SK-N-MC (cell line): ENCODE data around the gene TBC1D3B.
"Not testable (repeated sequence)": the region's sequence is repeated elsewhere in the genome, so short reads cannot be mapped to it uniquely, and the experiment has no call there.

ENCODE experiments used
- DNase-seq: peaks from one replicate; pipeline ENCODE4 v3.0.0-alpha.2; 2011; ENCODE audit warnings: low read depth, low spot score
- H3K27ac ChIP-seq: fragments of 200-600 bp; sonication (generic); 2 replicates; pipeline ENCODE4 v1.5.1; 2016; ENCODE audit warnings: mixed run types
- H3K36me3 ChIP-seq: fragments of 200-600 bp; sonication (generic); 2 replicates; pipeline ENCODE4 v1.6.1; 2017; ENCODE audit warnings: antibody characterized with exemption, low read length, mixed read lengths; ENCODE audit not compliant: insufficient read depth
- H3K4me3 ChIP-seq: fragments of 200-600 bp; sonication (generic); 2 replicates; pipeline ENCODE4 v1.5.1; 2016
- H3K9ac ChIP-seq: fragments of 200-600 bp; sonication (generic); 2 replicates; pipeline ENCODE4 v1.8.0; 2017; ENCODE audit warnings: mixed run types, mixed read lengths; ENCODE audit not compliant: insufficient read length
- H3K9me3 ChIP-seq: fragments of 200-600 bp; sonication (generic); 2 replicates; pipeline ENCODE4 v1.6.1; 2017; ENCODE audit warnings: low read depth, mild to moderate bottlenecking, antibody characterized with exemption, low read length, moderate library complexity, mixed read lengths
- EZH2 ChIP-seq: fragments of 200-600 bp; sonication (generic); IDR thresholded peaks from one replicate; pipeline ENCODE4 v1.6.1; 2017; ENCODE audit warnings: antibody characterized with exemption
- FOXP2 ChIP-seq: optimal IDR thresholded peaks from 2 replicates; pipeline ENCODE3; 2011; ENCODE audit warnings: mild to moderate bottlenecking, moderate library complexity; ENCODE audit not compliant: insufficient read depth; ENCODE audit errors: extremely low read length, control extremely low read depth
- POLR2AphosphoS5 ChIP-seq: IDR thresholded peaks from 2 replicates; pipeline ENCODE4 v1.6.1; 2012; ENCODE audit warnings: mild to moderate bottlenecking, low read depth, low read length, borderline replicate concordance

TBC1D3B gene

DNA sequence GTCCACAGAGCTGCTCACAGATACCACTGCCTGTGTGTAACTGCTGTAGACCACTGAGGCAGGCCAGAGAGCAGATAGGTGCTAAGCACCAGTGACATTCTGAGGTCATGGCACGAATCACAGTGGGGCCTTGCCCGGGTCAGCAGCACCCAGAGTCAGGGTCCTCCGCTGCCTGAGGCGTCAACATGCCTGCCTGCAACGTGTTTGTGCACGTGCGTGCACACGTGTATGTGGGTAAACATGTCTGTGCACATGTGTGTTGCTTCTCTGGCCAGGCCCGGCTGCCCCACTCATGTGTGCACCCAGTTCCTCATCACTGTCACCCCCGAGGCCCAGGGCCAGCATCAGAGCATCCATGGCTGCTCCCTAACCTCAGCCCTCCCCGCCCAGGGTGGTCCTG is at the start of gene TBC1D3B:
TBC1D3B (minus strand) TSS at position 101 of the 400 bp plus-strand sequence. CDS start 1,586 bp downstream, outside the sequence.
- H3K36me3 ChIP-seq, H3K4me3 ChIP-seq, DNase-seq, H3K27ac ChIP-seq, H3K9me3 ChIP-seq, H3K9ac ChIP-seq: not testable (repeated sequence)

DNA sequence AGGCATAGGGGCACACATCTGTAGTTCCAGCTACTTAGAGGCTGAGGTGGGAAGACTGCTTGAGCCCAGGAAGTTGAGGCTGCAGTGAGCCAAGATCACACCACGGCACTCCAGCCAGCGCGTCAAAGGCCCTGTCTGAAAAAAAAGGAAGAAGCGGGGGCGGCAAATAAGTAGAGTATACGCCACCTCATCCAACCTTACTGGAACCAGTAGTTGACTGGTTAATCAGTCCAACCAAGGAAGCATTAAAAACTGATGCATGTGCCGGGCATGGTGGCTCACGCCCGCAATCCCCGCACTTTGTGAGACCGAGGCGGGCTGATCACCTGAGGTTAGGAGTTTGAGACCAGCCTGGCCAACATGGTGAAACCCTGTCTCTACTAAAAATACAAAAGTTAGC is 46.5 kb upstream of the TBC1D3B start:
- H3K9me3 ChIP-seq, DNase-seq, H3K27ac ChIP-seq, H3K9ac ChIP-seq, H3K36me3 ChIP-seq, H3K4me3 ChIP-seq: not testable (repeated sequence)

DNA sequence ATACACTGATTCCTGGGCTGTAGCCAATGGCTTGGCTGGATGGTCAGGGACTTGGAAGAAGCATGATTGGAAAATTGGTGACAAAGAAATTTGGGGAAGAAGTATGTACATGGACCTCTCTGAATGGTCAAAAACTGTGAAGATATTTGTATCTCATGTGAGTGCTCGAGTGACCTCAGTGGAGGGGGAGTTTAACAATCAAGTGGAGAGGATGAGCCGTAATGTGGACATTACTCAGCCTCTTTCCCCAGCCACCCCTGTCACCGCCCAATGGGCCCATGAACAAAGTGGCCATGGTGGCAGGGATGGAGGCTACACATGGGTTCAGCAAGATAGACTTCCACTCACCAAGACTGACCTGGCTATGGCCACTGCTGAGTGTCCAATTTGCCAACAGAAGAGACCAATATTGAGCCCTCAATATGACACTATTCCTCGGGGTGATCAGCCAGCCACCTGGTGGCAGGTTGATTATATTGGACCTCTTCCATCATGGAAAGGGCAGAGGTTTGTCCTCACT is 45.2 kb upstream of the TBC1D3B start:
- not testable (repeated sequence) for H3K9me3 ChIP-seq, H3K27ac ChIP-seq, H3K36me3 ChIP-seq, H3K9ac ChIP-seq, DNase-seq, H3K4me3 ChIP-seq

DNA sequence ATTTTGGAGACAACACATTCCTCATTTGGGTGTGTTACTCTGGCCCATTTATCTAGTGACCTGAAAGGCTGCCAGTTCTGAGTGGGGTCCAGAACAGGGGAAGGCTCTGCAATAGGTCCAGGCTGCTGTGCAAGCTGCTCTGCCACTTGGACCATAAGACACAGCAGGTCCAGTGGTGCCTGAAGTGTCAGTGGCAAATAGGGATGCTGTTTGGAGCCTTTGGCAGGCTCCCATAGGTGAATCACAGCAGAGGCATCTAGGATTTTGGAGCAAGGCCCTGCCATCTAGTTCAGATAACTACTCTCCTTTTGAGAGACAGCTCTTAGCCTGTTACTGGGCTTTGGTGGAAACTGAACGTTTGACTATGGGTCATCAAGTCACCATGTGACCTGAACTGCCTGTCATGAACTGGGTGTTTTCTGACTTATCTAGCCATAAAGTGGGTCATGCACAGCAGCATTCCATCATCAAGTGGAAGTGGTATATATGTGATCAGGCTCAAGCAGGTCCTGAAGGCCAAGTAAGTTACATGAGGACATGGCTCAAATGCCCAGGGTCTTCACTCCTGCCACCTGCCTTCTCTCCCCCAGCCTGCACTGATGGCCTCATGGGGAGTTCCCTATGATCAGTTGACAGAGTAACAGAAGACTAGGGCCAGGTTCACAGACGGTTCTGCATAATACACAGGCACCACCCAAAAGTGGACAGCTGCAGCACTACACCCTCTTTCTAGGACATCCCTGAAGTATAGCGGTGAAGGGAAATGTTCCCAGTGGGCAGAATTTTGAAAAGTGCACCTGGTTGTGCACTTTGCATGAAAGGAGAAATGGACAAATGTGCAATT is 44.5 kb upstream of the TBC1D3B start:
- not testable (repeated sequence) for DNase-seq, H3K9me3 ChIP-seq, H3K9ac ChIP-seq

DNA sequence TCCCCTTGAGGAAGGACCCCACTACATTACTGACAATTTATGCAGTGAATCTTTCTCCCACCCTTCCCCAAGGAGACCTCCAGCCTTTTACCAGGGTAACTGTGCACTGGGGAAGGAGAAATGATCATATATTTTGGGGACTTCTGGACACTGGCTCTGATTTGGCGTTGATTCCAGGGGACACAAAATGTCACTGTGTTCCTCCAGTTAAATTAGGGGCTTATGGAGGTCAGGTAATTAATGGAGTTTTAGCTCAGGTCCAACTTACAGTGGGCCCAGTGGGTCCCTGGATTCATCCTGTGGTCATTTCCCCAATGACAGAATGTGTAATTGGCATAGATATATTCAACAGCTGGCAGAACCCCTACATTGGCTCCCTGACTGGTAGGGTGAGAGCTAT is 43.1 kb upstream of the TBC1D3B start:
- not testable (repeated sequence) for H3K9ac ChIP-seq, DNase-seq, H3K9me3 ChIP-seq, H3K36me3 ChIP-seq, H3K27ac ChIP-seq, H3K4me3 ChIP-seq

More for the DNA sequence above, 44.5 kb upstream of the TBC1D3B start:
- not testable (repeated sequence) for H3K36me3 ChIP-seq, H3K4me3 ChIP-seq, H3K27ac ChIP-seq

DNA sequence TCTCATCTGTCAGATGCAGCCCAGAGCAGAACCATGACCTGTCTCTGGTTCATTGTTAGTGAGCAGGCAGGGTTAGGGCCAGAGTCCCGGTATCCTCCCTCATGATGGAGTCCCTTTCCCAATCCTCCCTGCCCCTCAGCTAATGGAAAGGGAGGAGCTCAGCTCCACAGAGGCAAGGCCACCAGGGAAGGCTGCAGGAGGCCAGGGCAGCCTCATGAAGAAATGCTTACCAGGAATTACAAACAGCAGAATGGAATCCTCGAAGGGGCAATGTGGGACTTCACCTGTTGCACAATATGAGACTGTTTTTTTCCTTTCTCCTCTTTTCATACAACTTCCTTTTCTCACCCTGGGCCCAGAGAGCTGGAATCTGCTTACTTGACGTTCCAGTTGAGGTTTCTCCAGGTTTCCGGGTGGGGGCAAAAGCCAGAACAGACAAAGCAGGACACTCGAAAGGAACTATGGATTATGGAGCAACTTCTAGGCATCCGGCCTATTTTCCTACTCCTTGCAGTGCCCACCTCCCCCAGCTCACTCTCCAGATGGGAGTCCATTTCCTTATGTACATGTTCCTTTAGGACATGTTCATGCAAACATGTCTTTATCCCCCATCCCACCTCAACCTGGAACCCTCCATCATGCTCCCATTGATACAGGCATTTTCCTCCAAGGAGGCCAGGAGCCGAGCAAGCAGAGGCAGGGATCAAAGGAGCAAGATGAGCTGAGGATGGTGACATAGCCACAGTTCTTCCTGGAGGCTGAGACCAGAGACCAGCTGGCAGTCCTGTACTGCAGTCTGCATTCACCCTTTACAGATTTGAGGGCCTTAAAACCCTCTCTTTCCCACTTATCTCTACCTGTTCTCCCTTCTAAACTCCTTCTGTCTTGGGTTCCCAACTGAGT is 39.2 kb upstream of the TBC1D3B start:
- not testable (repeated sequence) for H3K9me3 ChIP-seq, DNase-seq, H3K4me3 ChIP-seq, H3K36me3 ChIP-seq, H3K27ac ChIP-seq, H3K9ac ChIP-seq

DNA sequence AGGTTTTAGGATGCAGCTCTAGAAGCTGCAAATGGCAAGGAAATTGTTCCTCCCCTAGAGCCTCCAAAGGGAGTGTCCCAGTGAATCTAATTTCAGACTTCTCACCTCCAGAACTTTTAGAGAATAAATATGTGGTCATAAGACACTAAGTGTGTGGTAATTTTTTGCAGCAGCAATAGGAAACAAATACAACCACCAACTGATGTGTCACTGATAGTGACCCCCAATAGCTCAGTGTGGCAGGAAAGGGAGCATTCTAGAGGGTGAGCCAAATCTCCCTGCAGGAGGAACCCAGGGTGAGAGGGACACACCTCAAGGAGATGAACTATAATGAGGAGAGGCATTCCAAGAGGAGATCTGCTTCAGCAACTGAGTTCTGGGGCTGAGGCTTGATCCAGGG is 38.5 kb upstream of the TBC1D3B start:
- Histone ChIP-seq H3K9me3 (no peaks in the 10 kb centered on the region), H3K9ac (no peak overlapping the region), H3K4me3 (no peak overlapping the region), H3K27ac (no peak overlapping the region), H3K36me3 (no peaks in the 10 kb centered on the region)
- TF ChIP-seq FOXP2 = no peak
- no peak for TF ChIP-seq EZH2
- TF ChIP-seq POLR2AphosphoS5 = no peak
- DNase-seq = no peak

DNA sequence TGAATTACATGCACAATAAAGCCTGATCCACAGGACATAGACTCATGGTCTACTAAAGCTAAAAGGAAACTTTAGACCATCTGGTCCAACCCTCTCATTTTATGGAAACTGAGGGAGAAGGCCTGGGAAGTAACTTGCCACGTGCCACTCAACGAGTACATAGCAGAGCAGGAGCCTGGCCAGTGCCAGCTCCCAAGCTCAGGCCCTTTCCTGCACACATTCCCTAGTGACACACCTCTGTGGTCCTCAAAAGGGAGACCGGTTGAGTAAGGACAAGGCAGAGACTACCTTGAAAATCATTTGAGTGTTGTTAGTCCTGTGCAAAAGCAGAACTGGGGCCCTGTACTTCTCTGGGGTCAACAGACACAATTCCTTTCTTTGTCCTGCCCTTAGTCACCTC is 37.3 kb upstream of the TBC1D3B start:
- Histone ChIP-seq H3K9ac (no peak overlapping the region), H3K27ac (no peak overlapping the region), H3K4me3 (no peak overlapping the region), H3K36me3 (no peaks in the 10 kb centered on the region), H3K9me3 (no peaks in the 10 kb centered on the region)
- TF ChIP-seq FOXP2 (no peak), POLR2AphosphoS5 (no peak), EZH2 (no peak)
- no peak for DNase-seq

DNA sequence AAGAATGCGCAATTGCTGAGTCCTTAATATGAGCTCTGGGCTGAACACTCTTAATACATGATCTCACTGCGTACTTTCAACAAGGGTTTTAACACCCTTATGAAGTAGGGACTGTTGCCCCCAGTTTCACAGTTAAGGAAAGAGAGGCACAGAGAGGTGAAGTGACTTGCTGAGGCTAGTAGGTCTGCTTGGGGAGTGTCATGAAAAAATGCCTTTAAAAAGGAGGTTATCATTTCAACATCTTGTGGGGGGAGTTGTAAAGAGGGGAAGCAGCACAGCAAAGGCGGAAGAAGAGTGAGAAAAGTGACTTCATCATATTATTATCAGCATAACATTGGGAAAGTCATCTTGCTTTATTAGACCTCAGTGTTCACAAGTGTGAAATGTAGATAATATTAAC is 36.5 kb upstream of the TBC1D3B start:
- Histone ChIP-seq H3K9me3 (no peaks in the 10 kb centered on the region), H3K9ac (no peak overlapping the region), H3K36me3 (no peaks in the 10 kb centered on the region), H3K4me3 (no peak overlapping the region), H3K27ac (no peak overlapping the region)
- no peak for DNase-seq
- no peak for TF ChIP-seq POLR2AphosphoS5
- TF ChIP-seq FOXP2 = no peak
- TF ChIP-seq EZH2 = no peak
